HepG2 (cell line): Measurements from ENCODE around the gene RPL39. TPM values are rescaled to one million over a fixed set of nuclear protein-coding genes. Genes with fewer than 3 reads are reported as not detected.

Experiments
- ATAC-seq: fragments of 200-7000 bp; cut with Tn5 transposase; 3 replicates; pipeline ENCODE4 v1.9.1; 2020; ENCODE audit warnings: mild to moderate bottlenecking, moderate library complexity
- BruUV-seq: library from RNA; stranded (reverse); fragments of 400-500 nt; replicated peaks from 2 replicates; lab custom pipeline; 2021; lab: Mats Ljungman, UMichigan
- CTCF ChIA-PET: fragments of 300-600 bp; formaldehyde crosslinking; extraction: SDS; loops from one replicate; lab custom pipeline; 2021; ENCODE audit warnings: low total read pairs, inconsistent platforms, low intra/inter-chr PET ratio; lab: Yijun Ruan, JAX
- POLR2A ChIA-PET: fragments of 350-600 bp; sonication (Branson Sonifier 250); formaldehyde crosslinking; loops from one replicate; lab custom pipeline; 2020; ENCODE audit warnings: antibody characterized with exemption, inconsistent platforms; lab: Yijun Ruan, JAX
- DNase-seq: peaks from one replicate; pipeline ENCODE4 v3.0.0-alpha.2; 2015; ENCODE audit warnings: low spot score
- FAIRE-seq: peaks from 3 replicates; lab custom pipeline; 2011; peaks lifted over from hg19 to GRCh38; lab: Jason Lieb, UNC
- H2AFZ ChIP-seq: one replicate; pipeline ENCODE4 v1.6.1; 2011; ENCODE audit warnings: low read length, inconsistent platforms
- H3K27ac ChIP-seq: fragments of 300-600 bp; 3 replicates; pipeline ENCODE4 v1.8.0; 2011; ENCODE audit warnings: mixed run types, mild to moderate bottlenecking, mixed read lengths, low read length, inconsistent platforms; ENCODE audit not compliant: insufficient read depth; ENCODE audit errors: extremely low read length
- H3K27me3 ChIP-seq, 2 experiments: fragments of 200-600 bp in 1 of 2; 2 replicates in 1 of 2; 3 replicates in 1 of 2; pipeline versions ENCODE4 v1.6.0 to v1.8.0; 2011; ENCODE audit warnings: low read length in 2 of 2, mild to moderate bottlenecking in 2 of 2, moderate library complexity in 2 of 2, inconsistent platforms in 1 of 2; ENCODE audit not compliant: insufficient read depth in 2 of 2, control insufficient read depth in 1 of 2
- H3K36me3 ChIP-seq, 2 experiments: fragments of 200-600 bp in 1 of 2; replicated peaks in 1 of 2; 2 replicates in 1 of 2; 3 replicates in 1 of 2; pipeline versions ENCODE4 v1.5.1 to v1.8.0; 2011; ENCODE audit warnings: low read length in 2 of 2, inconsistent platforms in 1 of 2; ENCODE audit not compliant: insufficient read depth in 2 of 2, control insufficient read depth in 1 of 2
- H3K4me1 ChIP-seq: 2 replicates; pipeline ENCODE4 v1.5.1; 2012; ENCODE audit warnings: low read length, inconsistent platforms; ENCODE audit not compliant: insufficient read depth
- H3K4me2 ChIP-seq: 2 replicates; pipeline ENCODE4 v1.6.0; 2011; ENCODE audit warnings: low read depth, low read length, inconsistent platforms
- H3K4me3 ChIP-seq, 3 experiments: fragments of 200-600 bp in 1 of 3; sonication (generic), shearing (Covaris generic) in 1 of 3; replicated peaks in 1 of 3; 2 replicates each; pipeline ENCODE4 v1.5.1; 2011 to 2016; ENCODE audit warnings: low read length in 3 of 3, inconsistent platforms in 2 of 3, low read depth in 2 of 3, mild to moderate bottlenecking in 2 of 3, control low read depth in 1 of 3, mixed read lengths in 1 of 3; ENCODE audit not compliant: insufficient read depth in 1 of 3
- H3K79me2 ChIP-seq: one replicate; pipeline ENCODE4 v1.6.1; 2011; ENCODE audit warnings: low read length, inconsistent platforms; ENCODE audit not compliant: insufficient read depth
- H3K9ac ChIP-seq: 2 replicates; pipeline ENCODE4 v1.6.0; 2011; ENCODE audit warnings: mild to moderate bottlenecking, low read depth, low read length, inconsistent platforms; ENCODE audit not compliant: insufficient read depth
- H3K9me3 ChIP-seq: 2 replicates; pipeline ENCODE4 v1.5.1; 2012; ENCODE audit warnings: mild to moderate bottlenecking, low read length
- H4K20me1 ChIP-seq: 2 replicates; pipeline ENCODE4 v1.6.0; 2011; ENCODE audit warnings: inconsistent platforms, mild to moderate bottlenecking, low read length, moderate library complexity; ENCODE audit not compliant: insufficient read depth
- ARID4A ChIP-seq: sonication (generic); formaldehyde crosslinking; IDR thresholded peaks from 2 replicates; pipeline ENCODE4 v1.5.0; 2020; ENCODE audit warnings: mild to moderate bottlenecking, missing genetic modification reagents, borderline replicate concordance
- FOXP1 ChIP-seq, 2 experiments: fragments of 450-650 bp in 1 of 2; IDR thresholded peaks; 2 replicates each; pipeline ENCODE4 v1.6.1; 2017 to 2018; ENCODE audit warnings: antibody characterized with exemption in 1 of 2
- GMEB2 ChIP-seq: IDR thresholded peaks from 2 replicates; pipeline ENCODE4 v1.6.1; 2016; ENCODE audit warnings: missing biosample characterization, missing genetic modification reagents, low read depth
- KDM3A ChIP-seq: IDR thresholded peaks from 2 replicates; pipeline ENCODE4 v1.6.1; 2018; ENCODE audit warnings: low read depth, missing compliant biosample characterization
- PHF8 ChIP-seq: sonication (generic); formaldehyde crosslinking; IDR thresholded peaks from 2 replicates; pipeline ENCODE4 v1.5.0; 2020; ENCODE audit warnings: missing genetic modification reagents
- RFXAP ChIP-seq: sonication (generic); formaldehyde crosslinking; IDR thresholded peaks from 2 replicates; pipeline ENCODE4 v1.4.0; 2020; ENCODE audit warnings: missing genetic modification reagents, borderline replicate concordance
- SETDB1 ChIP-seq: sonication (generic); formaldehyde crosslinking; IDR thresholded peaks from 2 replicates; pipeline ENCODE4 v1.5.1; 2020; ENCODE audit warnings: missing genetic modification reagents, mild to moderate bottlenecking, borderline replicate concordance
- SYNCRIP ChIP-seq: fragments of 200-400 bp; formaldehyde crosslinking; IDR thresholded peaks from 2 replicates; pipeline ENCODE4 v1.6.1; 2018; ENCODE audit warnings: mild to moderate bottlenecking, low read depth, low read length; ENCODE audit not compliant: insufficient read depth
- ZBTB3 ChIP-seq: sonication (generic); formaldehyde crosslinking; IDR thresholded peaks from 2 replicates; pipeline ENCODE4 v1.4.0; 2020; ENCODE audit warnings: low read depth, mild to moderate bottlenecking, moderate library complexity, missing genetic modification reagents, borderline replicate concordance
- ZNF543 ChIP-seq: sonication (generic); formaldehyde crosslinking; IDR thresholded peaks from 2 replicates; pipeline ENCODE4 v1.4.0; 2020; ENCODE audit warnings: mild to moderate bottlenecking, missing genetic modification reagents
- ZNF660 ChIP-seq: sonication (generic); formaldehyde crosslinking; IDR thresholded peaks from 2 replicates; pipeline ENCODE4 v1.5.1; 2020; ENCODE audit warnings: mild to moderate bottlenecking, low read depth, missing genetic modification reagents, borderline replicate concordance
- ZNF747 ChIP-seq: sonication (generic); formaldehyde crosslinking; IDR thresholded peaks from 2 replicates; pipeline ENCODE4 v1.8.1; 2023; ENCODE audit warnings: missing genetic modification reagents, mild to moderate bottlenecking, borderline replicate concordance
- WGBS: methylation state at CpG from one replicate; pipeline ENCODE4 v1.1.6; 2017; ENCODE audit warnings: low lambda C conversion rate; 5-methylcytosine and 5-hydroxymethylcytosine counted together
- in situ Hi-C: cut with HindIII; loops from 2 replicates; pipeline ENCODE4 v1.10.0; 2017; ENCODE audit warnings: low pct_unique_long_range_greater_than_20kb; ENCODE audit not compliant: extremely low pct_ligation_motif_present
- intact Hi-C: fragments of 100-400 bp; cut with micrococcal nuclease; formaldehyde crosslinking; loops from one replicate; pipeline ENCODE4 v1.10.0; 2022; ENCODE audit not compliant: unreplicated experiment
- polyA plus RNA-seq, 8 experiments: library from polyadenylated mRNA; depleted of rRNA in 3 of 8; stranded (reverse) in 7 of 8; unstranded in 1 of 8; fragments of >200 nt; fragmentation: Illumina TruSeq in 4 of 8; extraction: Trizol in 4 of 8; gene quantifications; 2 replicates each; pipeline versions ENCODE4 v1.2.1 to v1.2.3, GENCODE V29; 2011 to 2016; ENCODE audit warnings: low read depth in 4 of 8, missing spikeins in 1 of 8, mixed read lengths in 1 of 8; ENCODE audit not compliant: insufficient read depth in 1 of 8
- total RNA-seq, 5 experiments: library from RNA; depleted of rRNA; stranded (reverse); fragments of >200 nt; fragmentation: Illumina TruSeq; extraction: Trizol; gene quantifications; 2 replicates each; pipeline ENCODE4 v1.2.3, GENCODE V29; 2016; ENCODE audit warnings: low read depth in 1 of 5

RPL39 gene
- total and polyA plus RNA-seq, 2 of the 13 experiments (the other 11 are each of a cell fraction or from before 2014, with no cell fraction given): 2,312 to 3,547 TPM

- BruUV-seq: no TSS peak
- no peaks in the 10 kb centered on the region for H3K79me2 ChIP-seq
- in situ Hi-C loops (no loop called here), intact Hi-C loops (loop anchor here (2.0 kb wide), 1 partner anchor 50 kb away; no protein-coding TSS in a partner anchor)
- 98% methylated on average over 5 of the region's 5 CpGs for WGBS
- H2AFZ ChIP-seq: no peak overlapping the region
- no peak overlapping the region for H3K4me2 ChIP-seq
- H3K4me3 ChIP-seq: no peak overlapping the region
- H3K4me1 ChIP-seq: no peaks in the 10 kb centered on the region
- DNase-seq: no peak
- FAIRE-seq: no peak
- no peak overlapping the region for H3K9ac ChIP-seq
- no peaks in the 10 kb centered on the region for H3K27me3 ChIP-seq
- ChIA-PET CTCF (no interaction called here), POLR2A (no interaction called here)
- H3K36me3 ChIP-seq: no peaks in the 10 kb centered on the region
- H4K20me1 ChIP-seq: no peaks in the 10 kb centered on the region
- no peak for TF ChIP-seq ZNF747 (CRISPR knock-in tag)
- TF ChIP-seq FOXP1 (IDR thresholded peaks at IDR 0.05): no peak
- no peak for TF ChIP-seq FOXP1 (CRISPR knock-in tag; IDR thresholded peaks at IDR 0.05)
- no peak for TF ChIP-seq SYNCRIP
- no peak for TF ChIP-seq KDM3A (CRISPR knock-in tag)
- TF ChIP-seq SETDB1 (CRISPR knock-in tag): no peak
- no peak for TF ChIP-seq ZNF543 (CRISPR knock-in tag)
- no peak for TF ChIP-seq PHF8 (CRISPR knock-in tag)
- TF ChIP-seq, all 625 proteins: peak for 0
- no peak overlapping the region for H3K27ac ChIP-seq
- no peaks in the 10 kb centered on the region for H3K9me3 ChIP-seq
- ATAC-seq: no peak
These were observed 12.6 kb downstream of the RPL39 start for GRCh38 chrX:119778829-119779228.

GRCh38 chrX:119775517-119776238 is 15.8 kb downstream of the RPL39 start:
- ChIA-PET CTCF (no interaction called here), POLR2A (no interaction called here)
- H3K4me1 ChIP-seq: no peaks in the 10 kb centered on the region
- H3K27ac ChIP-seq: no peak overlapping the region
- no peaks in the 10 kb centered on the region for H3K36me3 ChIP-seq
- no peaks in the 10 kb centered on the region for H3K79me2 ChIP-seq
- H3K4me2 ChIP-seq: no peak overlapping the region
- no peaks in the 10 kb centered on the region for H3K27me3 ChIP-seq
- H3K9me3 ChIP-seq: no peaks in the 10 kb centered on the region
- no peak overlapping the region for H3K9ac ChIP-seq
- no peaks in the 10 kb centered on the region for H4K20me1 ChIP-seq
- intact Hi-C loops (no loop called here), in situ Hi-C loops (no loop called here)
- H2AFZ ChIP-seq: no peak overlapping the region
- WGBS: 93% methylated on average over 15 of the region's 15 CpGs
- no peak for DNase-seq
- H3K4me3 ChIP-seq: no peak overlapping the region
- FAIRE-seq: no peak
- no TSS peak for BruUV-seq
- ATAC-seq: no peak
- TF ChIP-seq GMEB2 (CRISPR knock-in tag) (no peak), ZNF660 (no peak), ZBTB3 (CRISPR knock-in tag) (no peak), RFXAP (CRISPR knock-in tag) (no peak), ARID4A (CRISPR knock-in tag) (no peak)
